A549 treated with CORT108297 at 1 μM for 4 hours (cell line): ENCODE data around the gene INTS1. TPM values are rescaled to one million over a fixed set of nuclear protein-coding genes. Genes with fewer than 3 reads are reported as not detected.

Experiments
- total RNA-seq: library from RNA; stranded (reverse); fragments of 200-300 nt; extraction: Qiagen RNA extraction; gene quantifications from 5 replicates; pipeline ENCODE4 v1.2.3, GENCODE V29; 2022

INTS1 gene
- total RNA-seq, result 45.6 to 68.5 TPM (median 61.5 TPM) in 5 replicates

GRCh38 chr7:1503816-1504775, at the start of gene INTS1:
TSS of gene INTS1 (minus strand) at chr7:1504389. CDS start at chr7:1503960, 429 bp downstream.

GRCh38 chr7:1458683-1459511, 45.3 kb downstream of the INTS1 start, which contains the start of gene MICALL2:
TSS of gene MICALL2 (minus strand) at chr7:1459470. CDS start at chr7:1459326, 144 bp downstream.

Other genes starting within 250 kb of the INTS1 start
- 15.4 to 35.4 TPM (median 31.4 TPM) in 5 replicates for gene MICALL2, start 44.9 kb downstream of the INTS1 start, total RNA-seq
- 49.5 to 105 TPM (median 86.4 TPM) in 5 replicates for gene MAFK, start 26.3 kb upstream of the INTS1 start, total RNA-seq
- 10.0 to 15.2 TPM (median 14.8 TPM) in 5 replicates for gene TMEM184A, start 51.8 kb upstream of the INTS1 start, total RNA-seq
- 79.4 to 118 TPM (median 108 TPM) in 5 replicates for gene PSMG3, start 65.6 kb upstream of the INTS1 start, total RNA-seq
- 0.35 to 0.48 TPM (median 0.37 TPM) in 5 replicates for gene ELFN1, start 165.9 kb upstream of the INTS1 start, total RNA-seq